ENCODE results near the gene NUDT4B.
"Not testable (repeated sequence)": the region's sequence is repeated elsewhere in the genome, so short reads cannot be mapped to it uniquely, and the experiment has no call there.

The NUDT4B gene

DNA sequence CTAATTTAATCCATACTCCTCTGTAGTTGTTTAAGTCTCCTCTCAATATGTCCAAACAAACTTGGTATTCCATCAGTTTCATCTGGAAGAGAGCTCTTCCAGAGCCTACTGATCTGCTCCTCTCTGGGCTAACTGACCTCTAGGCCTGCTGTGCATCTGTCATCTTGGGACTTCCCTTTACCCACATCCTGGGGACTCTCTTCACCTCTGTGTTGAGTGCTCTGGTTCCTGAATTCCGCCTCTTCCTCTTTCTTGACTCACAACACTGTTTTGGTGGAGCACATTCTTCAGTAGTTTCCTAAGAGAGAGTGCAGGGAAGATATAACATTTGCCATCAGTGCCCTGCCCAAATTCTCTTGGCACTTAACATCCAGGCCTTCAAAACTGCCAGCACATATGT, 13.0 kb upstream of the NUDT4B start:
- not testable (repeated sequence) for DNase-seq (ENCODE audit: low spot score); H2BK12ac ChIP-seq (ENCODE audit: low read length); H3K4ac ChIP-seq (ENCODE audit: low read length); H2AK5ac ChIP-seq (ENCODE audit: low read depth, low read length); H3K27ac ChIP-seq (replicated peaks; ENCODE audit: low read length); H4K8ac ChIP-seq (ENCODE audit: low read depth, low read length); H3K4me1 ChIP-seq (ENCODE audit: control insufficient read depth in 2 of 2, insufficient read depth in 1 of 2, low read depth in 1 of 2, low read length in 2 of 2); H3K18ac ChIP-seq (ENCODE audit: low read length); H3K27me3 ChIP-seq (ENCODE audit: control insufficient read depth in 3 of 3, insufficient read depth in 3 of 3, low read depth in 1 of 3, low read length in 3 of 3); H4K91ac ChIP-seq (ENCODE audit: low read depth, low read length, poor library complexity); H3K79me1 ChIP-seq (ENCODE audit: low read depth, low read length); H2AFZ ChIP-seq (ENCODE audit: low read length); H2BK15ac ChIP-seq (ENCODE audit: low read length); H3K23ac ChIP-seq (ENCODE audit: low read depth, low read length, poor library complexity); H3K9me3 ChIP-seq (replicated peaks in 1 of 2; ENCODE audit: control insufficient read depth in 2 of 2, insufficient read depth in 1 of 2, low read depth in 1 of 2, low read length in 2 of 2); H3K4me2 ChIP-seq (ENCODE audit: insufficient read depth, low read length, poor library complexity, severe bottlenecking); H3K9ac ChIP-seq (ENCODE audit: low read depth, low read length, poor library complexity); H2BK120ac ChIP-seq (ENCODE audit: low read depth, low read length); H3K14ac ChIP-seq (ENCODE audit: low read length); H3K4me3 ChIP-seq (ENCODE audit: low read length in 2 of 2); H2BK5ac ChIP-seq (ENCODE audit: low read length); H3K36me3 ChIP-seq (replicated peaks in 1 of 2; ENCODE audit: control insufficient read depth in 2 of 2, insufficient read depth in 2 of 2, low read length in 2 of 2)
- WGBS, 2 donors (ENCODE audit: extremely low coverage in 2 of 2, insufficient read length in 2 of 2, insufficient replicate concordance in 1 of 2) = no CpG with 5 or more reads among the region's 1 CpG

DNA sequence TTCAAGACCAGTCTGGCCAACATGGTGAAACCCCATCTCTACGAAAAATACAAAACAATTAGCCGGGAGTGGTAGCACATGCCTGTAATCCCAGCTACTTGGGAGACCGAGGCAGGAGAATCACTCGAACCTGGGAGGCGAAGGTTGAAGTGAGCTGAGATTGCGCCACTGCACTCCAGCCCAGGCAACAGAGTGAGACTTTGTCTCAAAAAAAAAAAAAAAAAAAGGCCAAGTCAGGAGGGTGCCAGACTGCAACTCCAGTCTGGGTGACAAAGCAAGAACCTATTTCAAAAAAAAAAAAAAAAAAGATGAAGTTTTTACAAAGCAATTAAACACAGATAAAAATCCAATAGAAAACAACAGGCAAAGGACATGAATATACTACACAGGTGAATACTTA, 9.9 kb upstream of the NUDT4B start:
- not testable (repeated sequence) for H2BK15ac ChIP-seq (ENCODE audit: low read length); H3K27me3 ChIP-seq (ENCODE audit: control insufficient read depth in 3 of 3, insufficient read depth in 3 of 3, low read depth in 1 of 3, low read length in 3 of 3); H3K14ac ChIP-seq (ENCODE audit: low read length); H3K79me1 ChIP-seq (ENCODE audit: low read depth, low read length); H3K4me2 ChIP-seq (ENCODE audit: insufficient read depth, low read length, poor library complexity, severe bottlenecking); H4K8ac ChIP-seq (ENCODE audit: low read depth, low read length); H3K9ac ChIP-seq (ENCODE audit: low read depth, low read length, poor library complexity); H3K4ac ChIP-seq (ENCODE audit: low read length); H3K23ac ChIP-seq (ENCODE audit: low read depth, low read length, poor library complexity); H3K9me3 ChIP-seq (replicated peaks in 1 of 2; ENCODE audit: control insufficient read depth in 2 of 2, insufficient read depth in 1 of 2, low read depth in 1 of 2, low read length in 2 of 2); H3K18ac ChIP-seq (ENCODE audit: low read length); H3K36me3 ChIP-seq (replicated peaks in 1 of 2; ENCODE audit: control insufficient read depth in 2 of 2, insufficient read depth in 2 of 2, low read length in 2 of 2); H2BK5ac ChIP-seq (ENCODE audit: low read length); H3K4me1 ChIP-seq (ENCODE audit: control insufficient read depth in 2 of 2, insufficient read depth in 1 of 2, low read depth in 1 of 2, low read length in 2 of 2); H2BK12ac ChIP-seq (ENCODE audit: low read length); H2AK5ac ChIP-seq (ENCODE audit: low read depth, low read length); H2AFZ ChIP-seq (ENCODE audit: low read length); H3K4me3 ChIP-seq (ENCODE audit: low read length in 2 of 2); H2BK120ac ChIP-seq (ENCODE audit: low read depth, low read length); H4K91ac ChIP-seq (ENCODE audit: low read depth, low read length, poor library complexity); H3K27ac ChIP-seq (replicated peaks; ENCODE audit: low read length); DNase-seq (ENCODE audit: low spot score)
- no CpG with 5 or more reads among the region's 6 CpGs for WGBS, 2 donors (ENCODE audit: extremely low coverage in 2 of 2, insufficient read length in 2 of 2, insufficient replicate concordance in 1 of 2)

DNA sequence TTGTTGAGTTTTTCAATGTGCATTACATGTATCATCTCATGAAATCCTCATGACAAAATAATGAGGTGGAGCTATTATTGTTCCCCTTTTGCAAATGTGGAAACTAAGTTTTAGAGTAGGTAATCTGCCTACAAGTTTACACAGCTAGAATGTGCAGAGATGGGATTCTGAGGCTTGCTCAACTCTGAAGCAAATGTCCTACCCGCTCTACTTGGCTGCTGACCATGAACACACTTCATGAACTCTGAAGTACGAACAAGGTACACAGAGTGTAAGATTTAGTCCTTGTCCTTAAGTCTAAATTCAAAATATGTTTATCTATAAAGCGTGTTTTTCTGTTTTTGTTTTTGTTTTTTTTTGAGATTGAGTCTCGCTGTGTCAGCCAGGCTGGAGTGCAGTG, 5.4 kb upstream of the NUDT4B start:
- H3K9ac ChIP-seq (ENCODE audit: low read depth, low read length, poor library complexity); DNase-seq (ENCODE audit: low spot score); H2BK120ac ChIP-seq (ENCODE audit: low read depth, low read length); H2BK12ac ChIP-seq (ENCODE audit: low read length); H2BK15ac ChIP-seq (ENCODE audit: low read length); H3K79me1 ChIP-seq (ENCODE audit: low read depth, low read length); H3K36me3 ChIP-seq (replicated peaks in 1 of 2; ENCODE audit: control insufficient read depth in 2 of 2, insufficient read depth in 2 of 2, low read length in 2 of 2); H3K4me1 ChIP-seq (ENCODE audit: control insufficient read depth in 2 of 2, insufficient read depth in 1 of 2, low read depth in 1 of 2, low read length in 2 of 2); H3K4me3 ChIP-seq (ENCODE audit: low read length in 2 of 2); H4K91ac ChIP-seq (ENCODE audit: low read depth, low read length, poor library complexity); H3K4me2 ChIP-seq (ENCODE audit: insufficient read depth, low read length, poor library complexity, severe bottlenecking); H3K14ac ChIP-seq (ENCODE audit: low read length); H3K9me3 ChIP-seq (replicated peaks in 1 of 2; ENCODE audit: control insufficient read depth in 2 of 2, insufficient read depth in 1 of 2, low read depth in 1 of 2, low read length in 2 of 2); H2AK5ac ChIP-seq (ENCODE audit: low read depth, low read length); H3K27ac ChIP-seq (replicated peaks; ENCODE audit: low read length); H2AFZ ChIP-seq (ENCODE audit: low read length); H4K8ac ChIP-seq (ENCODE audit: low read depth, low read length); H3K27me3 ChIP-seq (ENCODE audit: control insufficient read depth in 3 of 3, insufficient read depth in 3 of 3, low read depth in 1 of 3, low read length in 3 of 3); H2BK5ac ChIP-seq (ENCODE audit: low read length); H3K18ac ChIP-seq (ENCODE audit: low read length); H3K23ac ChIP-seq (ENCODE audit: low read depth, low read length, poor library complexity); H3K4ac ChIP-seq (ENCODE audit: low read length): not testable (repeated sequence)
- no CpG with 5 or more reads among the region's 4 CpGs for WGBS, 2 donors (ENCODE audit: extremely low coverage in 2 of 2, insufficient read length in 2 of 2, insufficient replicate concordance in 1 of 2)

DNA sequence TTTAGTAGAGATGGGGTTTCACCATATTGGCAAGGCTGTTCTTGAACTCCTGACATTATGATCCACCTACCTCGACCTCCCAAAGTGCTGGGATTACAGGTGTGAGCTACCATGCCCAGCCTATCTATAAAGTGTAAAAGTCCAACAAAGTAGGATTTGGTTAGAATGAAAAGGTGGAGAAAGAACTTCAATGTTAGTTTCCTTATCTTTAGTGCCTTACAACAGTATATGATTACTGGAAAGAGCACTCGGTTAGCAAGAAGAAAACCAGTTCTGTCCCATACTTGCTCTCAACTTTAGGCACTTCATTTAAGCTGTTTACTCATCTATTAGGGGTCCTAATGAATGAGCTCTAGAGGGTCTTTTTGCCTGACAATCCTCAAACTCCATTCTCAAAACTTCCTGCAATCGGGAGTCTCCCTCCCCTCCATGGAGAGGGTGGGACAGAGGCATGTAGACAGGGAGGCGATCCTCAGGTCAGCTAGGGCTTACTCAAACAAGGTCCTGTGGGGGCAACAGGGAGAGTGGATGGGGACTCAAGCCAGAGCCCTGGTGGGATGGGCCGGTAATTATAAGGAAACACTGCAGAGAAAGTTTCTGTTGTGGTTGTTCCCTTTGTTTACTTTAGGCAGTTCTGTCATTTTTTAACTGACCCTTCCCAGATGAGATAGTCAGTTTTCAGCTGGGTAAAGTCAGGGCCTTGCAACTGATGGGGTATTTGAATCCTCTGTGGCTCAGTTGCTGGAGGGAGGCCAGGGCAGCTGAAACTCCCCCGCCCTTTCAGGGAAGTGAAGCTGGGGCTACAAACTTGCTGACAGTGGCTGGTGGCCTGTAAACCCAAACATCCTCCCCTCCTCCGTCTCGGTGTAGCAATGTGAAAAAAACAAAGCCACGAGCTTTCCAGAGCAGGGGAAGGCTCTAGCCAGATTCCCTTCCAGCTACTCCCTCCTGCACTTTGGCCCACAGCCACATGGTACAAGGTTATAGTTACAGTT, 4.6 kb upstream of the NUDT4B start:
- H2BK15ac ChIP-seq (ENCODE audit: low read length); H3K4me3 ChIP-seq (ENCODE audit: low read length in 2 of 2); H3K9me3 ChIP-seq (replicated peaks in 1 of 2; ENCODE audit: control insufficient read depth in 2 of 2, insufficient read depth in 1 of 2, low read depth in 1 of 2, low read length in 2 of 2); H3K14ac ChIP-seq (ENCODE audit: low read length); H2BK5ac ChIP-seq (ENCODE audit: low read length); H3K79me1 ChIP-seq (ENCODE audit: low read depth, low read length); DNase-seq (ENCODE audit: low spot score); H2BK12ac ChIP-seq (ENCODE audit: low read length); H3K4ac ChIP-seq (ENCODE audit: low read length); H2AFZ ChIP-seq (ENCODE audit: low read length); H3K18ac ChIP-seq (ENCODE audit: low read length); H2BK120ac ChIP-seq (ENCODE audit: low read depth, low read length); H4K8ac ChIP-seq (ENCODE audit: low read depth, low read length); H3K27ac ChIP-seq (replicated peaks; ENCODE audit: low read length); H3K9ac ChIP-seq (ENCODE audit: low read depth, low read length, poor library complexity); H3K4me1 ChIP-seq (ENCODE audit: control insufficient read depth in 2 of 2, insufficient read depth in 1 of 2, low read depth in 1 of 2, low read length in 2 of 2); H3K4me2 ChIP-seq (ENCODE audit: insufficient read depth, low read length, poor library complexity, severe bottlenecking); H3K27me3 ChIP-seq (ENCODE audit: control insufficient read depth in 3 of 3, insufficient read depth in 3 of 3, low read depth in 1 of 3, low read length in 3 of 3); H2AK5ac ChIP-seq (ENCODE audit: low read depth, low read length); H3K23ac ChIP-seq (ENCODE audit: low read depth, low read length, poor library complexity); H3K36me3 ChIP-seq (replicated peaks in 1 of 2; ENCODE audit: control insufficient read depth in 2 of 2, insufficient read depth in 2 of 2, low read length in 2 of 2); H4K91ac ChIP-seq (ENCODE audit: low read depth, low read length, poor library complexity): not testable (repeated sequence)
- no CpG with 5 or more reads among the region's 9 CpGs for WGBS, 2 donors (ENCODE audit: extremely low coverage in 2 of 2, insufficient read length in 2 of 2, insufficient replicate concordance in 1 of 2)
